Muscle of leg (tissue), 11 donors: ENCODE results near the gene SLCO2B1. TPM values are rescaled to one million over a fixed set of nuclear protein-coding genes. Genes with fewer than 3 reads are reported as not detected.

Experiments
- DNase-seq: peaks from one replicate; pipeline ENCODE4 v3.0.0; 2013
- H3K27ac ChIP-seq: one replicate; pipeline ENCODE4 v1.5.1; 2013; ENCODE audit warnings: mild to moderate bottlenecking, low read length, control low read depth
- H3K27me3 ChIP-seq: one replicate; pipeline ENCODE4 v1.6.1; 2013; ENCODE audit warnings: low read length; ENCODE audit not compliant: control insufficient read depth, insufficient read depth
- H3K36me3 ChIP-seq: one replicate; pipeline ENCODE4 v1.6.1; 2013; ENCODE audit warnings: low read length; ENCODE audit not compliant: control insufficient read depth, insufficient read depth
- H3K4me1 ChIP-seq: one replicate; pipeline ENCODE4 v1.6.1; 2013; ENCODE audit warnings: low read length; ENCODE audit not compliant: control insufficient read depth, insufficient read depth
- H3K4me3 ChIP-seq: one replicate; pipeline ENCODE4 v1.5.1; 2013; ENCODE audit warnings: low read length, control low read depth
- H3K9me3 ChIP-seq: replicated peaks from 2 replicates; pipeline ENCODE4 v1.6.1; 2013; ENCODE audit warnings: low read depth, low read length; ENCODE audit not compliant: control insufficient read depth
- WGBS: methylation state at CpG from one replicate; pipeline ENCODE4 v1.1.5; 2013; ENCODE audit warnings: missing lambda C conversion rate; ENCODE audit not compliant: insufficient coverage; 5-methylcytosine and 5-hydroxymethylcytosine counted together
- polyA plus RNA-seq, 8 donors: library from polyadenylated mRNA; unstranded; fragments of 120-200 nt; gene quantifications; one replicate each; pipeline versions ENCODE4 v1.2.1 to v1.2.3, GENCODE V29; 2013; ENCODE audit warnings: inconsistent platforms in 1 of 8, low replicate concordance in 1 of 8; ENCODE audit not compliant: insufficient read length in 8 of 8, insufficient read depth in 1 of 8
- total RNA-seq: library from RNA; stranded (reverse); fragments of 120-200 nt; gene quantifications from one replicate; pipeline ENCODE4 v1.2.4, GENCODE V29; 2013

The SLCO2B1 gene
- total and polyA plus RNA-seq, 9 donors: 8.2 to 19.3 (median 12.7) TPM

DNA sequence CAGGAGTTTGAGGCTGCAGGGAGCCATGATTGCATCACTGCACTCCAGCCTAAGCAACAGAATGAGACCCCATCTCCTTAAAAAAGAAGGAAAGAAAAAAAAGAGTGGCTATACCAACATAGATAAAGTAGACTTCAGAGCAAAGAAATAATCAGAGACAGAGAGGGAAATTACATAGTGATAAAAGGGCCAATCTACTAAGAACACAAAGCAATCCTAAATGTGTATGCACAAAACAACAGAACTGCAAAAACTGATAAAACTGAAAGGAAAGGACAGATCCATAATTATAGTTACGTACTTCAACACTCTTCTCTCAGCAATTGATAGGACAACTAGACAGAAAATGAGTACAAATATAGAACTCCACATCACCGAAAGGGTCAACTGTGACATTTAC lies 36.4 kb upstream of the SLCO2B1 start:
- Histone ChIP-seq H3K27me3 (no peaks in the 10 kb centered on the region), H3K4me1 (no peaks in the 10 kb centered on the region), H3K36me3 (no peaks in the 10 kb centered on the region), H3K9me3 (peaks cover 3% of the 10 kb centered on the region), H3K4me3 (no peak overlapping the region), H3K27ac (no peak overlapping the region)
- DNase-seq: no peak
- no CpG with 5 or more reads among the region's 2 CpGs for WGBS

DNA sequence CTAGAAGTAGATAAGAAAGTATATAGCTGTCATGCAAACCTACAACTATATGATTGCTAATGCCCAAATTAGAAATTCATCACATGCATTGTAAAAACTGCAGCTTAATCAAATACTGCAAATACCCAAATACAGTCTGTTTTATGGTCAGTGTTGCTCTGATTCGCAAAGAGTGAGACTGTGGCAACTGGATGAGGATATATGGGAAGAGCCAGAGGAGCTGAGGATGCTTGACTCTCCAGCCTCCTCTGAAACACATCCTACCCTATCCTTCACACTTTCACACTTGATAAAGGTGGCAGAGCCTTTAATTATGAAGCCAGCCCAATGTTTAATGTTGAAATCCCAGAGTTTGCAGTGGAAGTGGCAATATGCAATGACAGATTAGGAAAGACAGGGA lies 32.3 kb upstream of the SLCO2B1 start:
- DNase-seq: no peak
- Histone ChIP-seq H3K36me3 (no peaks in the 10 kb centered on the region), H3K27me3 (no peaks in the 10 kb centered on the region), H3K27ac (no peak overlapping the region), H3K4me1 (no peaks in the 10 kb centered on the region), H3K4me3 (no peak overlapping the region), H3K9me3 (peaks cover 3% of the 10 kb centered on the region)
- no CpG with 5 or more reads among the region's 1 CpG for WGBS

DNA sequence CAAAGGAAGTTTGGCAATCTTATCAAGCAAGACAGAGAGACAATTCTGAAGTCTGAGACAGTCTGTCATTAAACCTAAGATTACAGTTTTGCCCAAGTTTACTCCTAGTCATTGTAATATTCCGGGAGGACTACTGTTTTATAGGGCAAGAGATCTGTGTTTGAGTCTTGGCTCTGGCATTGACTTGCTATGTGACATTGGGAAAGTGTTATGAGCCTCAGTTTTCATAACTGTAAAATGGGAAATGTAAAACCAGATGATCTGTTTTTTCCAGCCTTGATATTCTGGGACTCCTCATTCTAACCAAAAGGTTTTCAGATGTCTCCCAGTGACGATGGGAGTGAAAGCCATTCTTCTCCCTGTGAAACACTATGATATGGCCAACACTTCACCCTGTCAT lies 24.3 kb upstream of the SLCO2B1 start:
- no peaks in the 10 kb centered on the region for H3K27me3 ChIP-seq

DNA sequence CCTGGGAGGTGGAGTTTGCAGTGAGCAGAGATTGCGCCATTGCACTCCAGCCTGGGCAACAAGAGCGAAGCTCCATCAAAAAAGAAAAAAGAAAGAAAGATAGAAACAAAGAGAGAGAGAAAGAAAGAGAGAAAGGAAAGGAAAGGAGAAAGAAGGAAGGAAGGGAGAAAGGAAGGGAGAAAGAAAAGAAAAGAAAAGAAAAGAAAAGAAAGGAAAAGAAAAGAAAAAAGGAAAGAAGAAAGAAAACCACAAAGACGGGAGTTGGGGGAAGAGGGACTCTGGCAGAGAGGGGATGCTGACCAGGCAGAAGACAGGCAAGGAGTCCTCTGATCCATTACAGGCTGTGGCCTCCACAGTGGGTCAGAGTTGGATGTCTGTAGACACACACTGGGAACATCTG lies 18.8 kb upstream of the SLCO2B1 start:
- H3K9me3 ChIP-seq: no peaks in the 10 kb centered on the region
- WGBS: 75% methylated on average over 3 of the region's 3 CpGs
- H3K4me3 ChIP-seq: no peak overlapping the region
- no peak for DNase-seq
- H3K27ac ChIP-seq: no peak overlapping the region
- H3K36me3 ChIP-seq: no peaks in the 10 kb centered on the region
- no peaks in the 10 kb centered on the region for H3K4me1 ChIP-seq
- H3K27me3 ChIP-seq: no peaks in the 10 kb centered on the region

More for the DNA sequence above, 24.3 kb upstream of the SLCO2B1 start:
- no CpG with 5 or more reads among the region's 2 CpGs for WGBS
- H3K4me1 ChIP-seq: no peaks in the 10 kb centered on the region
- no peak overlapping the region for H3K4me3 ChIP-seq
- no peak for DNase-seq
- H3K36me3 ChIP-seq: no peaks in the 10 kb centered on the region
- H3K27ac ChIP-seq: no peak overlapping the region
- no peaks in the 10 kb centered on the region for H3K9me3 ChIP-seq

DNA sequence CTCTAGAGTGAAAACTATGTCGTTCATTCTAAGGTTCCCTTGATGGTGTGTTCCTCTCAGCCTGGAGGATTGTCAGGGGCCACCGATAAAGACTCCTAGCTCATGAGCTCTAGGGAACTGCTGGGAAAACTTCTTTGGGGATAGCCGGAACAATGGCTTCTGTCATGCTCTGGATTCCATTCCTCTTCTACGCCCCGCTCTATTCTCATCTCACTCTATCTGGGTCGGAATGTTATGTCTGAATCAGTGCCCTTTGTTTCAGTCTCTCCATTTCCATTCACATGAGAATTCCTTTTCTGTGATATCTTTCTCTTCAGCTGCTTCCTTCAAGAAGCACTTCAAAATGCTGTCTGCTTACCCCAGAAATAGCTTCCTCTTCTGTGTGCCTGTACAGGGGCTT lies 16.9 kb upstream of the SLCO2B1 start:
- no peak for DNase-seq
- Histone ChIP-seq H3K36me3 (no peaks in the 10 kb centered on the region), H3K27me3 (no peaks in the 10 kb centered on the region), H3K4me1 (no peaks in the 10 kb centered on the region), H3K4me3 (no peak overlapping the region), H3K27ac (no peak overlapping the region), H3K9me3 (no peaks in the 10 kb centered on the region)
- 58% methylated on average over 5 of the region's 6 CpGs for WGBS

DNA sequence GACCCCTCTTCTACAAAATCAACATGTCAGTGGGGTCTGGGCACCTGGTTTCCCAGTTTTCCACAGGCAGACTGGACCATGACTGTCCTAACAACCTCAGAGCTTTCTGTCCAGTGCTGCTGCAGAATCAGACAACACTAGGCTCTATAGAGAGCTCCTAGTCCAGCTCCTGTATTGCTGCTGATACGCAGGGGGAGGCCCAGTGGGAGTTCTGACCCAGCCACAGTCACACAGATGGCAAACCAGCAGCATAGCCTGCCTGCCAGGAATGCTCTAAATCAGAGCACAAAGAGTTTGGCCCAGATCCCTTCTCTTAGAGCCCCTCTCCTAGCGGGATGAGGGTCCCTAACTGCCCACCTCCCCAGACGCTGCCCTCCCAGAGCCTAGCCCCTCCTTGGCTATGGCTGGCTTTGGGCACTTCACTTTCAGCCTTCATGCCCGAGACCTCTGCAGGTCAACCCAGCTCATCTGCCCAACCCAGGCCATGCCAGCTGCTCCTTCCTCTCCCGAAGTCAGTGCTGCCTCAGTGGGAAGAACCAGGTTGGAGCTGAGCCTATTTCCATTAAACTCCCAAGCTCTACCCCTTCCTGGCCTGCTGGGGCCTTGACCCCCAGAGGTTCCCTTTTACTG lies 15.8 kb upstream of the SLCO2B1 start:
- Histone ChIP-seq H3K27ac (no peak overlapping the region), H3K36me3 (no peaks in the 10 kb centered on the region), H3K4me3 (no peak overlapping the region), H3K4me1 (no peaks in the 10 kb centered on the region), H3K27me3 (no peaks in the 10 kb centered on the region), H3K9me3 (no peaks in the 10 kb centered on the region)
- 74% methylated on average over 4 of the region's 5 CpGs for WGBS
- no peak for DNase-seq

DNA sequence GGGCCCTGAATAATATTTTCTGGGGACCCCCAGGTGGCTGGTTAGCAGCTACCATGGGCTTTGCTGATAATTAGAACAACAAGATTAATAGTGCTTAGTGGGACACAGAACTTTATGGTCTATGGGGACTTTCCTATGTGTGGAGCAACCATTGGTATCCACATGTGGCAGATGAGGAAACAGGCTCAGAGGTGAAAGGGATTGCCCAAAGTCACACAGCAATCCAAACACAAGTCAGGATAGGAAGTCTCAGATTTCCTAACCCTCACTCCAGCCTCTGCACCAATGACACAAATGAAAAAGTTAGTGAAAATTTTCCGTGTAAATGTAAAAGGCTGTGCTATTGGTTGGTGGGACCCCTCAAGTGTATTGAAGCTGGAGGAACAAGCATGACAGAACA lies 15.3 kb upstream of the SLCO2B1 start:
- Histone ChIP-seq H3K4me3 (no peak overlapping the region), H3K4me1 (peaks cover under 1% of the 10 kb centered on the region), H3K27me3 (no peaks in the 10 kb centered on the region), H3K9me3 (no peaks in the 10 kb centered on the region), H3K36me3 (no peaks in the 10 kb centered on the region), H3K27ac (no peak overlapping the region)
- WGBS: no CpG with 5 or more reads among the region's 1 CpG
- no peak for DNase-seq

DNA sequence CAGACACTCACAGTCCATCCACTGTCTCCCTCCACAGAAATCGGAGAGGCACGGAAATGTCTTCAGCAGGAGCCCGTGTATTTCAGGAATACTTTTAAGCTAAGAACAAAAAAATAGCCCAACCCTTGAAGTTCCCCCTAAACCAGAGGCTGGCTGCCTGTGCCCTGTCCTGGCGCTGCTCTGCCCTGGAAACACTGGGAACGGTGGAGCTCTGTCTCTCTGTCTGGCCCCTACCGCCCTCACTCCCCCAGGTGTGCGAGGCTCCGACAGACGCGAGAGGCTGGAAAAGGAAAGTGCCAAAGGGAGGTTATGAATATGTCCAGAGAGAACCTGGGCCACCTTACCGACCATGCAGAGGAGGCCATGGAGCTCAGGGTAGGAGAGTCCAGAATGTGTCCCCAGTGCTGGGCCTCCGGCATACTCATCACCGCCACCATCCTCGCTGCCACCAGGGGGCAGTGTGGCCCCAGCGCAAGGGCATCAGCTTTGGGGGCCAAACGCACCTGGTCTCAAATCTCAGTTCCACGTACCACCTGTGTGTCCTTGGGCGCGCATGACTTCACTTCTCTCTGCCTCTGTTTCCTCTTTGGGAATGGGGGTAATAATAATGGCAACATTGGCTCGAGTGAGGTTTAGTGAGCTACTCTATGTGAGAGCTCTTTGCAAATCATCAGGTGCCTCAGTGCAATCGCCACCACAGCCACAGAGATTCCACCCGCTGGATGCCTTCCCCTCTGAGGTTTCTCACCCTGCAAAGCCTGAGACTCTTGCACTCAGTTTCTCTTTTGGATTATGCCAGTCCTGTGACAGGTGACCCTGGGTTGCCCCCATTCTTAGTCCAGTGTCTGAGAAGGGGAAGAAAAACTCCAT lies 10.4 kb upstream of the SLCO2B1 start:
- peaks cover 19% of the 10 kb centered on the region for H3K4me1 ChIP-seq
- no peak overlapping the region for H3K27ac ChIP-seq
- H3K36me3 ChIP-seq: no peaks in the 10 kb centered on the region
- DNase-seq: peak; percentile 50
- H3K4me3 ChIP-seq: no peak overlapping the region
- no peaks in the 10 kb centered on the region for H3K27me3 ChIP-seq
- no peaks in the 10 kb centered on the region for H3K9me3 ChIP-seq
- 37% methylated on average over 14 of the region's 22 CpGs for WGBS

DNA sequence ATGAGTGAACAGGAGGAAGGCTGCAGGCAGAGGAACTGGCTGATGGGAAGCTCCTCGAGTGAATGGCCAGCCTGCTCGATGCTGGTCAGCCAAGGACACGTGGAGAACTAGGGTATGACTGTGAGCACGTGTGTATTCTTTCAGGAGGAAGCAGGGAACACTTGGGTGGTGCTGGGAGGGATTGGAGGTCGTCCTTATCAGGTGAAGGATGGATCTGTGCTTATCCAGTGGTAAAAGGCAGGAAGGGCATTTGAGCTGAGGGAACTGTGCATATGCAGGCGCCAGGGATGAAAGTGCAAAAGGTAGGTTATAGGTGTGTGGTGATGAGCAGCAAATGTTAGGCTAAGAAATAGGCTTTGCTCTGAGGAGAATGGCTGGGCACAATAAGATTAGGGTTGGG lies 9.7 kb upstream of the SLCO2B1 start:
- Histone ChIP-seq H3K4me3 (no peak overlapping the region), H3K9me3 (no peaks in the 10 kb centered on the region), H3K27me3 (no peaks in the 10 kb centered on the region), H3K27ac (no peak overlapping the region), H3K36me3 (no peaks in the 10 kb centered on the region), H3K4me1 (peaks cover 19% of the 10 kb centered on the region)
- WGBS: 50% methylated on average over 6 of the region's 6 CpGs
- no peak for DNase-seq

DNA sequence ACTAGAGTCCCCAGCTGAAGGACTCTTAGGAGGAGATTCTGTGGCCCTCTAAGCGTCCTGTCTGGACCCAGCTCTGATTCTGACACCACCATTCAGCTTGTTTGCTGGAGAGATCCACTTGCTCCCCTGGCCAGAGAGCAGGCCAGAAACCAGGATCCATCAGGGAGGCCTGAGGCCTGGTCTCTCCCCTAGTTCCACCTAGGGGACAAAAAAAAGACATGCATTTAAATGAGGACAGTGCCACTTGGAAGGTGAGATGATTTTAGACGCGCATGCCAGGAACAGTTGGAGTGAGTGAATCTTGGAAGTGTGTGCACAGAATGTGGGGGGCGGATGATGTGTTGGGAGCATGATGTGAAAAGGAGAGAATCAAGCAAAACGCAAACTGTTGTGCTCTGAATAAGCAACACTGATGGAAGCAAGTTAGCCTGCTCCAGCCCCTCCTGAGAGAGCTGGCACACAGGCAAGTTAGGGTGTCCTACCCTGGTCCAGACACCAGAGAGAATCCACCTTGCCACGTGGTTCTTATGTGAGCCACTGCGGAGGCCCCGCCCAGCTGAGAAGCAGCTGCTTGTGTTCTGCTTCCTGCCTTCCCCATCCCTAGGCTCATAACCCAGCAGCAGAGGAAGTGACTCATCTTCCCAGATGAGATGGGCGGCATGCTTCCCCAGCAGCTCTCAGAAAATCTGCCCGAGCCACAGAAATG lies 8.0 kb upstream of the SLCO2B1 start:
- Histone ChIP-seq H3K9me3 (no peaks in the 10 kb centered on the region), H3K27me3 (no peaks in the 10 kb centered on the region), H3K36me3 (no peaks in the 10 kb centered on the region), H3K27ac (peak overlapping the region; percentile 71), H3K4me3 (no peak overlapping the region), H3K4me1 (peaks cover 28% of the 10 kb centered on the region)
- peak; percentile 92 for DNase-seq
- WGBS: 25% methylated on average over 7 of the region's 10 CpGs
